ENCODE results near the gene FHL1.
A peak's percentile ranks its signal among the peaks of the same experiment; 100 is the strongest.
"Not testable (repeated sequence)": the region's sequence is repeated elsewhere in the genome, so short reads cannot be mapped to it uniquely, and the experiment has no call there.

Gene FHL1

DNA sequence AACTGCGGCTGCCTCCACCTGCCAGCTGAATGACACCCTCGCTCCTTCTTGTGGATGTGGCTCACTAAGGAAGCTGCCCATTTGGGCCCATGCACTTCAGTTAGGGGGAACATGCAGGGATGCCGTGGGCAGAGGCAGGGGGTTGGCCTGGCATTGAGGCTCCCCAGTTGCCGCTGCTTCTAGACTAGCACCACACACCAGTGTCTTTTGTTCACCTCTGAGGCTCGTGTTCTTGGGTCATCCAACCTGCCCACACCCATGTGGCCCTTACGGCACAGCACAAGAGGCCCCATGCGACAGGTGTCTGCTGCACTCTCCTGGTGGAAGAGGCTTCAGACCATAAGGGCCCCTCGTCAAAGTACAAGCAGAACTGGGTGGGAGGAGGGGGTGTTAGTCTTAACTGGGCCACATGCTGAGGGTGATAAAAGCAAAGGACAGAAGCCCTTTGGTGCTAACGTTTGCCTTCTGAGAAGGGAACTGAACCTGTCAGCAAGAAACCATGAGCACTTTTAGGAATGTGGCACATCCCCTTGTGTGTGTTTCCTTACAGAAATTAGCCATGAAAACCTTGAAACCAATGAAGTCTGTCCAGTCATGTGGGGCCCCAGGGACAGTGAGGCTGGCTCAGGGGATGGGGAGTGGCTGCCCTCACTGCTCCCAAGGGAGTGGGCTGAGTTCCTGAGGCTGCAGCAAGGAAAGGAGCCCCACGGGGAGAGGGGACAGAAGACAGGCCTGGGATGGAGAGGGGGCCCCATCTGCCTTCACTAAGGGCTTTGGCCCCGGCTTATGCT lies 64.6 kb downstream of the FHL1 start:
- no peak for DNase-seq

DNA sequence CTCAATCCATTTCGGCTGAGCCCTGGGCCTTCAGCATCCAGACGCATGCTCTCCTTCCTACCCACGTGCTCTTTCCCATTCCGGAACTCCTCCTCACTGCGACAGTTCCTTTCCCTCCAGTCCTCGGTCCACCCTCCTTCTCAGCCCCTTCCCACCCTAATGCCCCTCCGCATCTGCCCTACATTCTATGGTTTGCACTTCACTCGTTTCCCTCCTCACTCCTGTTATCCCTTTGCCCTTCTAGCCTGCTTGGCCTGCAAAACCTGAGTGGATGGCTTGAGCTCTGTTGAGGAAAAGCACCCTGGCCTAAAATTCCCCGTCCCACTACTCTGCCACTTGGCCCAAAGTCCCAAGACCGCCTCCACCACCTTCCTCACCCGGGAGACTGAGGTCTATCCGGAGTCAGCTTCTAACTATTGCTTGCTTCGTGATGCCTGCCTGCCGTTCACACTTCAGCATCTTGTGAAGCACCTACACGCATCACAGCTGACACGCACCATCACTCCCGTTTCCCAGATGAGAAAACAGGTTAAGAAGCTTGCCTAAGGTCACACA lies 65.3 kb downstream of the FHL1 start:
- no peak for DNase-seq

DNA sequence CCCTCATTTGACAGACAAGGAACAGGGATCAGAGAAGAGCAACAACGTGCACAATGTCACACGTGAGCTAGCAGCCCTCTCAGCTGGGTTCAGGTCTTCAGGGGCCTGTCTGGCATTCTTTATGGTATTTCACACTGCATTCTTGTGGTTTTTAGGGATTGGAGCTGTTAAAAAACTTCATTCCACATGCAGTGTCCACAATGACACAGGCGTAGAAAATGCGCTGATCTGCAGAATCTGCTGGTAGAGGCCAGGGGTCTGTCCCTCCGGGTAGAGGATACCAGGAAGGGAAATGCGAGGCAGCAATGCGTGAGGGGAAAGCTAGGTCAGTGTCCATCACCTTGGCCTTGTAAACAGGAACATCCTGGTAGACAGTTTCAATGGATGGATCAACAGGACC lies 67.2 kb downstream of the FHL1 start:
- no peak for DNase-seq

DNA sequence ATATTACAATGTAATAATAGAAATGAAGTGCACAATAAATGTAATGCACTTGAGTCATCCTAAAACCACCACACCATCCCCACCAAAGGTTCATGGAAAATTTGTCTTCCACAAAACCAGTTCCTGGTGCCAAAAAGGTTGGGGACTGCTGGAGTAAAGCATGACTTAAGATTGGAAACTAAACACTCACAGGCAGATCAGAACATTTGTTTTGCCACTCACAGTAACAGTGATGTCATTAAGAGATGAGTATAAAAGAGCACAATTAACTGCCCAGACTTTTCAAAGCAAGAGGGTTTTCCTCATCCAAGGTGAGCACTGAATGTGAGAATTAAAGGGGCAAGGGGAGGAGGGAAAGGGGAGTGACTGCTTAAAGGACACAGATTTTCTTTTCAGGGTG lies 68.2 kb downstream of the FHL1 start:
- DNase-seq = no peak

DNA sequence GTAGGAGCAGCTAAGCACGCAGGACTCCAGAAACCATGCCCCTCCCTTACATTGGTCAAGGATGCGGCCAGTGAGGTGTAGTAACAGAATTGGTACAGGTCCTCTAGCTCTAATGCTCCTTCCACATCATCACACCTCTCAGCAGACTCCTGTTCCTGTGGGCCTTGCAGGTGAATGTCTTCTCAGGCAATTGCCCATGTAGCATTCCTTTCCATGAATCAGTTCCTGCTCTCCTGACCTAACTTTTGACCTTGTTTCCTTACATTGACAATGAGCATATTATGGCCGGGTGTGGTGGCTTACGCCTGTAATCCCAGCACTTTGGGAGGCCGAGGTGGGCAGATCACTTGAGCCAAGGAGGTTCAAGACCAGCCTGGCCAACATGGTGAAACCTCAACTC lies 72.6 kb downstream of the FHL1 start:
- DNase-seq = no peak

DNA sequence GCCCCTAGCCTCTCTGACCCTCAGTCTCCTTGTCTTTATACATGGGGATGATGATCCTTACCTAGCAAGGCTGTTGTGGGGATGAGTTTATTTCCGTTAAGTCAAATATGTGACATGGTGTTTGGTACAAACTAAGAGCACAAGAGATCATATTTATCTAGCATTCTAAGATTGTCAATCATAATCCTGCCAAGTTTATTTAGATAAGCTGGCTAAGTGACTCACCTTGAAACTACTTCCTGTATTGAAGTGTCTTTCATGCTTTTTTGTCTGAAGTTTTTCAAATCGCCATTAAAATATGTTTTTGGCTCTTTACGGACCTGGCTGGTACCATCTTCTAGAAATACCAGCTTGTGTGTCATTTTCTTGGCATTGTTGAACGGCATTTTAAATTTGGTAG lies 73.2 kb downstream of the FHL1 start:
- no peak for DNase-seq

DNA sequence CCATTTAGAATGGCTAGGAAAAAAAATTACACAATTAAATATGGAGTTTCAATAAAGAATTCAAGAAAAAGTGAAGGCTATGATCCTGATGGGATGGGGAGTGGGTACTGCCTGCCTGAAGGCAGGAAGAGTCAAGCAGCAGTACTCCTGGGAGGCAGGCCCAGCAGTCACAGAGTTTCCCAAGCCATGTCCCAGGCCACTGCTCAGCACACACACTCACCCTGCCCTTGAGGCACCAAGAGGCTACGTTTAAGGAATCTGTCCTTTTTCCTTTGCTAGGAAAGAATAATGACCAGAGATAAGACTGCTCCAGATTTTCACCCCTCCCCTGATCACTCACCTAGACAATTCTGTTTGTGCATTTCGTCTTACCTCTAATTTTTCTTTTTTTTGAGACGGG lies 73.6 kb downstream of the FHL1 start:
- DNase-seq = no peak

DNA sequence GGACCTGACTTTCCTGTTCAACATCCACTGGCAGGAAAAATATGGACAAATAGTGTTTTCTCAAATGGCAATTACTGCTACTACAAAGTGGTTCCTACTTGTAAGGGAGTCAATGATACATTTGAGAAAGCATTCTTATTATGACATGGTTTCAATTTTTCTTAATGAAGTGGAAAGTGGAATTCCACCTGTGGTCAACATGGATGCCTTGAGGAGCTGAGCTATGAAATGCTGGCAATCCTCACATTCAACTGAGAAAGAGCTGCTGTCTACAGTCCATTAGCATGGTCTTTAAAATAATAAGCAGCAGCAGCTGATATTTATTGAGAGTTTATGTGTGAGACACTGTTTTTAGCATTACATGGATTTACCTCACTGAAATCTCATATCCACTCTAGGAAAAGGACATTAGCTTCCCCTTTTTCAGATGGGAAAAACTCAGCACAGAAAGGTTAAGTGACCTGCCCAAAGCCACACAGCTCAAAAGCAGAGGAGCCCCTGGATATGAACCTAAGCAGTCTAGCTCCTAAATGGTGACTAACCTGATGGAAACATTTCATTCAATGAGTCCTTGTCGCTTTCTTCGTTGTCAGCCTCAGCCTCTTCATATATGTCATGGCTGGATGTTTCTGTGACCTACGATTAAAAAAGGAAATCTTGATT lies 74.6 kb downstream of the FHL1 start:
- DNase-seq = no peak

DNA sequence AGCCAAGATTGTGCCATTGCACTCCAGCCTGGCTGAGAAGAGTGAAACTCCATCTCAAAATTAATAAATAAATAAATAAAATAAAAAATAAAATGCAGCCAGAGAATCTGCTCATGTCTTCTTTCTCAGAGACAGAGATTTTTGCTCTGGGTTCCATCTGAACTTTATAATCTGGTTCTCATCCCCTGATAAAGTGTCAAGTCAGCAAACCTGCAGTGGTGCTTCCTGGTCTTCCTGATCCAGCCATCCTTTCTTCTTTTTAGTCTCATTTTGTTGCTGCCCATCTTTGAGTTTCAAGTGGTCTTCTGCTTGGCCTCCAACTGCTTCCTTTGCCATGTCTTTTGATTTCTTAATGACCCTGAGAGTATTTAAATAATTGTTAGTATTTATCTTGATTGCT lies 79.7 kb downstream of the FHL1 start:
- DNase-seq = no peak

DNA sequence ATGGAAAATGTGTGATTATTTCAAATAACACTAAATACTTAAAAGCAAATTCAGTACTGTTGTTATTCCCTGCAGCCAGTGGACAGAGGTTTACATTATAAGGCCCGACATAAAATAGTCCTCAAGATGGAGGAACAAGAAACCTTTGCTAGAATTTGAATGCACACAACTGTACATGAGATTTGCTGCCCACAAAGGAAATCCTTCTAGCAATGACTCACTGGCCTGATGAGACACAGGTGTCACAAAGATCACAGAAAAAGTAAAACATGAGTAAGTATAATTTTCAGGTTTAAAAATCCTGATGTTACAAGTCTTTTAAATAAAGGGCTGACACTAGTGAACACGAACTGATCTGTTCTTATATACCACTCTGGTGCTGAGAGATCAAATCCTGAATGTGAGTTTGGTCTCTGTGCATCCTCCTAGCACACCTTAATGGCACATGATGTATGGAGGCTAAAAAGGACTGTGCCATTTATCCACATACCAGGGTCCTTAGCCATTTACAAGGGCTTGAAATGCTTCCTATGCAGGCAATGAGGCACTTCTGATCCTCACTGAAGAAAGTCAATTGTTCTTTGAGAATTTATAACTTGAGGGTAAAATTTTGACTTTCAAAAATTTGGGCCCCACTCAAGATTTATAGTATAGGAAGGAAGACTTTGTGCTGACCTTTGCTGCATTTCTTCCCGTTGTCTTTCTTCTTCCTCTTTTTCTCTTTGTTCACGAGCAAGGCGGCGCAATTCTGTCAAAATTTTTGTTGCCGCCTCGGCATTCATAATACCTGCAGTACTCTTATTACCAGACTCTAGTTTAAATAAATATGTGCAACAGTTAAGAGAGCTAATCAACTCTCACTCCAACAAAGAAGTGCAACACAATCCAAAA lies 80.9 kb downstream of the FHL1 start:
- no peak for DNase-seq

DNA sequence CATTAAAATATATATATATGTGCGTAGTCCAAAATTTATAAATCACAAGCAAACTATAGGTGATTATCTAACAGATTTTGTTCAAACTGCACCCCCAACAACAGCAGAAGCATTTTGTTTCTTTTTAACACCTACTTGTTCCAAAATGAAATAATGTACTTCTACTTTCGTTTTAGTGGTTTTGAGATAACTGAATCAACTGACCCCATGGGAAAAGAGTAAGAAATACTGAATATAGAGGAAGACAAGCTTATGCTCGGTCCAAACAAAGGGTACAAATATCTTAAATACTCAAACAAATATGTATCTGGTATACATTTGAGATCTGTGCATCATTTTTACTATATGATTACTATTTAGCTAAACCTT lies 81.5 kb downstream of the FHL1 start:
- no peak for DNase-seq

DNA sequence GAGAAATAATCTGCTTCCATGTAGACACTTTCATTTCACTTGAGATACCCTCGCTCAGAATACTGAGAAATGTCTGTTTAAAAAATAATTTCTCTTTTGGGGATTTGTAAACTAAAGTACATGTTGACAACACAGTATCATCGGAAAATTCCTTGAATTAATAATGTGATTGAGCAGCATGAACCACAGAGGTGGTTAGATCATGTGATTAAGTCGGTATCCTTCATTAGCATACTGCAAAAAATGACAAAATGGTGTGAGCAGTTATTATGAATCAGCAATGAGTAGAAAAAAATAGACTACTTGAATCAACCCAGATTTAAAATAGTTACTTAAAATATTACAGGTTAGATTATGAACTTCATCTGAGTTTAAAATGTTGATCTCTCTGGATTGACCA lies 89.7 kb downstream of the FHL1 start:
- no peak for DNase-seq

DNA sequence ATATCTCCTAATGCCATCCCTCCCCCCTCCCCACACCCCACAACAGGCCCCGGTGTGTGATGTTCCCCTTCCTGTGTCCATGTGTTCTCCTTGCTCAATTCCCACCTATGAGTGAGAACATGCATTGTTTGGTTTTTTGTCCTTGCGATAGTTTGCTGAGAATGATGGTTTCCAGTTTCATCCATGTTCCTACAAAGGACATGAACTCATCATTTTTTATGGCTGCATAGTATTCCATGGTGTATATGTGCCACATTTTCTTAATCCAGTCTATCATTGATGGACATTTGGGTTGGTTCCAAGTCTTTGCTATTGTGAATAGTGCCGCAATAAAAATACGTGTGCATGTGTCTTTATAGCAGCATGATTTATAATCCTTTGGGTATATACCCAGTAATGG lies 90.5 kb downstream of the FHL1 start:
- DNase-seq = not testable (repeated sequence)

DNA sequence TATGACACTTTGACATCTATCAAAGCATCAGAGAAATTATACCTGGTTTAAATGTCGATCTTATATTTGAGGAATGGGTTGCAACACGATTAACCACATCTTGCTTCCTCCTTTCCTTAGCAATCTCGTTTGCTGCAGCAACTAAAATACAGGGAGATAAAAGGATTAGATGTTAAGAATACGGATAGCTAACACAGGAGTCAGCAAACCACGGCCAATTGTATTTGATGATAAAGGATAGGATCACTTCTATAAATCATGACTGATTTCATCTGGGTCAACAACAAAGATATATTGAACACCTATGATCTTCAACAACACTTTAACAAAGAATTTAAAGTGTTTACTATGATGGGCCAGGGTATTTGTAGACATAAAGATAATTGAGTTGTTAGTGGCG lies 98.9 kb downstream of the FHL1 start:
- no peak for DNase-seq

DNA sequence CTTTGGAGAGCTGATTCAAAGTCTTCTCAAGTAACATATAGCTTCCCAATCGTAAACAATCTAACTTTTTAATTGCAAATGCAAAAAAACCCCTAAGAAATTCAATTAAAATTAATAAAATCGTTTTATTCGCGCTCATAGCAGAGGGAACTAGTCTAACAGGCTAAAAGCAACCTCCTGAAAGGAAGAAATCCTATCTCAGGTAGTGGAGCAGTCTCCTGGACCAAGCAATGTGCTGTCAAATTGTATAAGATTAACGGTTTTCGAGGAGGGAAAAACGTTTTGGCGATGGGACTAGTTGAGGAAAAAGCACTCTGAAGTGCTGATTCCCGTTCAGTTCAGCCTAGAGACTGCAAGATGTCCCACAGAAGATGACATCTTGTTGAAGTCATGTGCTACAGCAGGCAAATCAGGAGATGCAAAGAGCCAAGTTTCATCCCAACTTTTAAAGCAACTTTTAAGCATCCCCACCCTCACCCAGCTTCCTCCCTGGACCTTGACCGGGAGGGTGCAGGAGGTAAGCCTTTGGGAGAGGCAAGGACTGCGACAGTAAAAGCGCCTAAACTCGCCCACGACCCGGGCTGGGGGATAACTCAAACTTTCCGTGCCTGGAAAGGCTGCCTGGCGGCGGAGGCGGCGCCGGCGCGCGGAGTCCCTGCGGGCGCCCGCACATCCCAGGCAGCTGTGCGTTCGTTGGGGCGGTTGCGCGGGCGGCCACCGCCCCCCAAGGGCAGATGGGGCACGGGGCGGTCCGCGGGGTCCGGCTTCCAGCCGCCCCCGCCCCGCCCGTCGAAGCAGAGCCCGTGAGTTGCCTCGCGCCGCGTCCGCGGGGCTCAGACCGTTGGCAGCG lies 103.1 kb downstream of the FHL1 start:
- peak; percentile 54 for DNase-seq

DNA sequence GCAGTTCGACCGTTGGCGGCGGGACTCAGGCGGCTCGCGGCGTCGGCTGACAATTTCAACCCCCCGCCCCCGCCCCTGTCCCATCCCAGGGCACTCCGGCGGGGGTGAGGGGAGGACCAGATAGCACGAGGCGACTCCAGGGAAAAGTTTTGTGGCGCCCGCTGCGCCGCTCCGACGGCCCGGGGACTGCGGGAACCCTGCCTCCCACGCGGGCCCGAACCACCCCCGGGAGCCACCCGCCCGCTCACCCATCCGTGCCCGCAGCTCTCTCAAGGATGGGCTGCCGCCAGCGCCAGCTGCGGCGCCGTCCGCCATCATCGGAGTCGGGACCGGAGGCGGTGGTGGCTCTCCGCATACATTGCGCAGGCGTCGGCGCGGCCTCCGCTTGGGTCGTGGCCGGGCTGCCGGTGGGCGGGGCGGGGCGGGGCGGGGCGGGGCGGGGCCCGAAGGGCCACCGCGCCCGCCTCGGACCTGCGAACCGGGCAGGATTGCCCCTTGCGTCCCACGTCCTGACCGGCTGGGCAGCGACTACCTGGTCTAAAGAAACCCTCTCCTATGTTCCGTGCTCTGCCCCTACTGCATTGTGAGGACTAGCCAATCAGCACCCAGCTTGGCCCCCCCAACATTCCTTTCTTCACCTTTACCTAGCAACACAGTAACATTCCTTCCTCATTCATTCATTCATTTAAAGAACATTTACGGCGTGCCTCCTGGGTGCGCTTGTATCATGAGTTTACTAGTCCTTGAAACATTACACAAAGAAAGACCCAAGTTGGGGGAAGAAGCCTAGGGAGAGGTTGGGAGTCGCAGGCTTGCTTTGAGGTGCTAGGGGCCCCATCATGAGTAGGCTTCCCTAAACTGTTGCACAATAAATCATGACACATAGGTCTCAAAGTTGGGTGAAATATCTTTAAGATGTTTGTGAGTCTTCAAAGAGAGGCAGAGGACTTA lies 104.0 kb downstream of the FHL1 start, which contains the start of gene MAP7D3:
TSS of gene MAP7D3 (minus strand) at position 360 of the 951 bp plus-strand sequence. CDS start at position 318, 42 bp downstream.
- DNase-seq = peak; percentile 65

DNA sequence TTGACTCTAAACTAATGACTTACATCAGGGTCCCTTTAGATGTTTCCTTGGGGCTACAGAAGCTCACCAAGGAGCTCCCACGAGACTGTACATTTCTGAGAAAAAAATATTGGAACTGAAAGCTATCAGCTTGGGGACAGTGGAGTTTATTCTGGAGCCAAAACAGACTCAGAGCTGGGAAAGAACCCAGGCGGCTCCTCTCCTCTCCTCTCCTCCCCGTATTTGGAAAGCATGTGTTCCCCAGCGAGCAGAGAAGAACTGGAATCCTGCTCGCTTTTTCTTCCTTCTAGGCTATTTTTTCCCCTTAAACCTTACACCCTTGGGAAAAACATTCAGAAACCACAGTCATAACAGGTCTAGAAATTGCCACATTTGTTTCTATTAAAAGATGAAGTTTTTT lies 108.2 kb downstream of the FHL1 start:
- DNase-seq = no peak

DNA sequence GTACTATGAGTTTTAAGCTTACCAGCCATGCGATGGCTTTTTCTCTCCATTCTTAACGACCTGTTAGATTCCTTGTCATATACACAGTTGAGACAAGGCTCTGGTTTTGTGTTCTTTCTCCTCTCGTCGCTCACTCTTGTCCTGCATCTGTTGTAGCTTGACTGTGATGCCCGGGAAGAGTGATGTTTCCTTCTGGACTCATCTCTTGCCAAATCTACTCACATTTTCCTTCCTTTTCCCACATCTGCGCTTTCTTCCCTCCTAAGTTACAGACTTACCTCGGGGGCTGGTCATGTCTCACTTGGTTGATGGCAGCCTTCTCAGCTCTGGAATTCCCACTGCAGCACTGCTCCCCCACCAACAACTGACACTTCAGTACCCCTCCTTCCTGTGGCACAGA lies 108.7 kb downstream of the FHL1 start:
- no peak for DNase-seq

DNA sequence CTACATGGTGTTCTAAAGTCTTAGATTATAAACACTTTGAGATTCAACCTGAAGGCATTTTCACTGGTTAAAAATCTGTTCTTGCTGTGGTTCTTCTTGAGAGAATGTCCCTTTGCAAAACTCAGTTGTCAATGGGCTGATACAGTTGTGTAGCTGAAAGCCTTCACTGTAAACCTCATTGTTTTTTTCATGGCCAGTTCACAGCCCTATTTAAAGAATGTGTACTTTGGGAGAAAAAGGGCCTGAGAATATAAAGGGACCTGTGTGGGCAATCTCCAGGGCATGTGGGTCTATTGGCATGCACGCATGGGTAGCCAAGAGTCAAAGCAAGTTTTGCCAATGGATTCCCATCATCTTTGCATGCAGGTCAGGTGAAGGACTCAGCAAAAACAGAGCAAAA lies 111.6 kb downstream of the FHL1 start:
- DNase-seq = no peak

DNA sequence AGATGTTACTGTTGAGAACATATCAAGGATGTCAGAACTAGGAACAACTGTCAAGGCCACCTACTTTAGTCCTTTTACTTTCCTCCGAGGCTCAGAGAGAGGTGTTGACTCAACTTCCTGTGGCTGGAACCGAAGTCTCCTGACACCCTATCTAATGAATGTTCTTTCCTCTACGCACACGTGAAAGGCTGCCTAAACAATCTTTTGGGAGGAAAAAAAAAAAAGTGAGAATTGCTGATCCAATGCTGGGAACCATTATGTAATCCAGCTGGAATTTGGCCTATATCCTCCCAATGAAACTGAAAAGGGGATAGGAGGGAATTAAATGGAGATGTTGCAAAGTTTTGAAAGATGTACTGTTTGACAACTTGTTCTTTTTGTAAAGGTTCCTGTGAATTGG lies 112.2 kb downstream of the FHL1 start:
- DNase-seq = no peak

DNA sequence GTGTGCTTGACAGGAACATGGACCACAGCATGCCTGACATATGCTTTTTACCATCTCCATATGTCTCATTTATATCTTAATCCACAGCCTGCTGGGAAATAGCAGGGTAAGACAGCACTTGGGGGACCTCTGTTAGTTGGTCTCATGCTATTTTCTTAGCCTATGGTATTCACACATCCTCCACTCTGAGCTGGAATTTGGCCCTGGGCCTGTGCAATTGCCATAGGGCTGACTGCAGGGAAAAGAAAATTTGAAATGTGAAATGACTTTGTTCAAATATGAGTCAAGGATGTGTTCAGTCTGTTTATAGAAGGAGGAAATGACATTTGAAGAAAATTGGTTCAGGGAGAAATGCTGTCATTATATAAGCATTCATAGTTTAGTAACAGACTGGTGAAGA lies 113.4 kb downstream of the FHL1 start:
- DNase-seq = no peak

Measured in stimulated activated CD8-positive, alpha-beta memory T cell treated with anti-CD3 and anti-CD28 coated beads, Interleukin-4, amount 100 ng/mL, for 48 hours (primary cell).